HepG2 (cell line): Measurements from ENCODE around the gene LZTR1. TPM values are rescaled to one million over a fixed set of nuclear protein-coding genes. Genes with fewer than 3 reads are reported as not detected.
A peak's percentile ranks its signal among the peaks of the same experiment; 100 is the strongest.

Source experiments
- ATAC-seq: fragments of 200-7000 bp; cut with Tn5 transposase; 3 replicates; pipeline ENCODE4 v1.9.1; 2020; ENCODE audit warnings: mild to moderate bottlenecking, moderate library complexity
- BruUV-seq: library from RNA; stranded (reverse); fragments of 400-500 nt; replicated peaks from 2 replicates; lab custom pipeline; 2021; lab: Mats Ljungman, UMichigan
- CTCF ChIA-PET: fragments of 300-600 bp; formaldehyde crosslinking; extraction: SDS; loops from one replicate; lab custom pipeline; 2021; ENCODE audit warnings: low total read pairs, inconsistent platforms, low intra/inter-chr PET ratio; lab: Yijun Ruan, JAX
- POLR2A ChIA-PET: fragments of 350-600 bp; sonication (Branson Sonifier 250); formaldehyde crosslinking; loops from one replicate; lab custom pipeline; 2020; ENCODE audit warnings: antibody characterized with exemption, inconsistent platforms; lab: Yijun Ruan, JAX
- DNase-seq: peaks from one replicate; pipeline ENCODE4 v3.0.0-alpha.2; 2015; ENCODE audit warnings: low spot score
- FAIRE-seq: peaks from 3 replicates; lab custom pipeline; 2011; peaks lifted over from hg19 to GRCh38; lab: Jason Lieb, UNC
- H2AFZ ChIP-seq: one replicate; pipeline ENCODE4 v1.6.1; 2011; ENCODE audit warnings: low read length, inconsistent platforms
- H3K27ac ChIP-seq: fragments of 300-600 bp; 3 replicates; pipeline ENCODE4 v1.8.0; 2011; ENCODE audit warnings: mixed run types, mild to moderate bottlenecking, mixed read lengths, low read length, inconsistent platforms; ENCODE audit not compliant: insufficient read depth; ENCODE audit errors: extremely low read length
- H3K27me3 ChIP-seq, 2 experiments: fragments of 200-600 bp in 1 of 2; 2 replicates in 1 of 2; 3 replicates in 1 of 2; pipeline versions ENCODE4 v1.6.0 to v1.8.0; 2011; ENCODE audit warnings: low read length in 2 of 2, mild to moderate bottlenecking in 2 of 2, moderate library complexity in 2 of 2, inconsistent platforms in 1 of 2; ENCODE audit not compliant: insufficient read depth in 2 of 2, control insufficient read depth in 1 of 2
- H3K36me3 ChIP-seq, 2 experiments: fragments of 200-600 bp in 1 of 2; replicated peaks in 1 of 2; 2 replicates in 1 of 2; 3 replicates in 1 of 2; pipeline versions ENCODE4 v1.5.1 to v1.8.0; 2011; ENCODE audit warnings: low read length in 2 of 2, inconsistent platforms in 1 of 2; ENCODE audit not compliant: insufficient read depth in 2 of 2, control insufficient read depth in 1 of 2
- H3K4me1 ChIP-seq: 2 replicates; pipeline ENCODE4 v1.5.1; 2012; ENCODE audit warnings: low read length, inconsistent platforms; ENCODE audit not compliant: insufficient read depth
- H3K4me2 ChIP-seq: 2 replicates; pipeline ENCODE4 v1.6.0; 2011; ENCODE audit warnings: low read depth, low read length, inconsistent platforms
- H3K4me3 ChIP-seq, 3 experiments: fragments of 200-600 bp in 1 of 3; sonication (generic), shearing (Covaris generic) in 1 of 3; replicated peaks in 1 of 3; 2 replicates each; pipeline ENCODE4 v1.5.1; 2011 to 2016; ENCODE audit warnings: low read length in 3 of 3, inconsistent platforms in 2 of 3, low read depth in 2 of 3, mild to moderate bottlenecking in 2 of 3, control low read depth in 1 of 3, mixed read lengths in 1 of 3; ENCODE audit not compliant: insufficient read depth in 1 of 3
- H3K79me2 ChIP-seq: one replicate; pipeline ENCODE4 v1.6.1; 2011; ENCODE audit warnings: low read length, inconsistent platforms; ENCODE audit not compliant: insufficient read depth
- H3K9ac ChIP-seq: 2 replicates; pipeline ENCODE4 v1.6.0; 2011; ENCODE audit warnings: mild to moderate bottlenecking, low read depth, low read length, inconsistent platforms; ENCODE audit not compliant: insufficient read depth
- H3K9me3 ChIP-seq: 2 replicates; pipeline ENCODE4 v1.5.1; 2012; ENCODE audit warnings: mild to moderate bottlenecking, low read length
- H4K20me1 ChIP-seq: 2 replicates; pipeline ENCODE4 v1.6.0; 2011; ENCODE audit warnings: inconsistent platforms, mild to moderate bottlenecking, low read length, moderate library complexity; ENCODE audit not compliant: insufficient read depth
- GFI1 ChIP-seq: sonication (generic); formaldehyde crosslinking; IDR thresholded peaks from 2 replicates; pipeline ENCODE4 v1.5.0; 2020; ENCODE audit warnings: missing genetic modification reagents, mild to moderate bottlenecking, borderline replicate concordance
- JUND ChIP-seq: sonication (generic); formaldehyde crosslinking; IDR thresholded peaks from 2 replicates; pipeline ENCODE4 v1.8.0; 2022; ENCODE audit warnings: mild to moderate bottlenecking, missing genetic modification reagents
- KLF13 ChIP-seq: sonication (generic); formaldehyde crosslinking; IDR thresholded peaks from 2 replicates; pipeline ENCODE4 v1.4.0; 2020; ENCODE audit warnings: mild to moderate bottlenecking, missing genetic modification reagents
- KMT2B ChIP-seq: IDR thresholded peaks from 2 replicates; pipeline ENCODE4 v1.6.1; 2016; ENCODE audit warnings: missing genetic modification reagents, missing compliant biosample characterization
- NFKBIZ ChIP-seq: IDR thresholded peaks from 2 replicates; pipeline ENCODE4 v1.6.1; 2018; ENCODE audit warnings: missing genetic modification reagents, missing compliant biosample characterization
- PAXIP1 ChIP-seq: sonication (generic); formaldehyde crosslinking; conservative IDR thresholded peaks from 2 replicates; pipeline ENCODE4 v1.4.0; 2020; ENCODE audit warnings: mild to moderate bottlenecking, missing genetic modification reagents, moderate library complexity
- PHF20 ChIP-seq: sonication (generic); formaldehyde crosslinking; IDR thresholded peaks from 2 replicates; pipeline ENCODE4 v1.5.0; 2020; ENCODE audit warnings: mild to moderate bottlenecking, missing genetic modification reagents
- REL ChIP-seq: sonication (generic); formaldehyde crosslinking; conservative IDR thresholded peaks from 2 replicates; pipeline ENCODE4 v1.8.0; 2022; ENCODE audit warnings: mild to moderate bottlenecking, missing genetic modification reagents, moderate library complexity
- SKI ChIP-seq: fragments of 450-650 bp; IDR thresholded peaks from one replicate; pipeline ENCODE4 v1.6.1; 2018; ENCODE audit warnings: mild to moderate bottlenecking; ENCODE audit not compliant: partially characterized antibody
- YY1 ChIP-seq: IDR thresholded peaks from 2 replicates; pipeline ENCODE4 v1.6.1; 2011; ENCODE audit warnings: low read length, low read depth, moderate library complexity, mild to moderate bottlenecking; ENCODE audit not compliant: insufficient read depth, insufficient replicate concordance
- ZFP62 ChIP-seq: sonication (generic); formaldehyde crosslinking; IDR thresholded peaks from 2 replicates; pipeline ENCODE4 v1.4.0; 2020; ENCODE audit warnings: missing genetic modification reagents
- ZMAT3 ChIP-seq: sonication (generic); formaldehyde crosslinking; conservative IDR thresholded peaks from 2 replicates; pipeline ENCODE4 v1.7.0; 2021; ENCODE audit warnings: missing genetic modification reagents
- ZMYM2 ChIP-seq: sonication (generic); formaldehyde crosslinking; IDR thresholded peaks from 2 replicates; pipeline ENCODE4 v1.8.0; 2022; ENCODE audit warnings: mild to moderate bottlenecking, missing genetic modification reagents
- ZNF292 ChIP-seq: sonication (generic); formaldehyde crosslinking; IDR thresholded peaks from 2 replicates; pipeline ENCODE4 v1.8.1; 2022; ENCODE audit warnings: mild to moderate bottlenecking, low read depth, missing genetic modification reagents, borderline replicate concordance
- ZNF484 ChIP-seq: sonication (generic); formaldehyde crosslinking; IDR thresholded peaks from 2 replicates; pipeline ENCODE4 v1.5.1; 2020; ENCODE audit warnings: mild to moderate bottlenecking, low read depth, missing genetic modification reagents, borderline replicate concordance
- ZNF619 ChIP-seq: sonication (generic); formaldehyde crosslinking; IDR thresholded peaks from 2 replicates; pipeline ENCODE4 v1.4.0; 2020; ENCODE audit warnings: mild to moderate bottlenecking, missing genetic modification reagents
- ZNF746 ChIP-seq: sonication (generic); formaldehyde crosslinking; IDR thresholded peaks from 2 replicates; pipeline ENCODE4 v1.8.0; 2022; ENCODE audit warnings: mild to moderate bottlenecking, missing genetic modification reagents
- ZNF775 ChIP-seq: sonication (generic); formaldehyde crosslinking; IDR thresholded peaks from 2 replicates; pipeline ENCODE4 v1.4.0; 2020; ENCODE audit warnings: missing genetic modification reagents, mild to moderate bottlenecking, moderate library complexity, borderline replicate concordance
- ZSCAN30 ChIP-seq: sonication (generic); formaldehyde crosslinking; IDR thresholded peaks from 2 replicates; pipeline ENCODE4 v1.5.0; 2020; ENCODE audit warnings: mild to moderate bottlenecking, missing genetic modification reagents
- WGBS: methylation state at CpG from one replicate; pipeline ENCODE4 v1.1.6; 2017; ENCODE audit warnings: low lambda C conversion rate; 5-methylcytosine and 5-hydroxymethylcytosine counted together
- in situ Hi-C: cut with HindIII; loops from 2 replicates; pipeline ENCODE4 v1.10.0; 2017; ENCODE audit warnings: low pct_unique_long_range_greater_than_20kb; ENCODE audit not compliant: extremely low pct_ligation_motif_present
- intact Hi-C: fragments of 100-400 bp; cut with micrococcal nuclease; formaldehyde crosslinking; loops from one replicate; pipeline ENCODE4 v1.10.0; 2022; ENCODE audit not compliant: unreplicated experiment
- polyA plus RNA-seq, 8 experiments: library from polyadenylated mRNA; depleted of rRNA in 3 of 8; stranded (reverse) in 7 of 8; unstranded in 1 of 8; fragments of >200 nt; fragmentation: Illumina TruSeq in 4 of 8; extraction: Trizol in 4 of 8; gene quantifications; 2 replicates each; pipeline versions ENCODE4 v1.2.1 to v1.2.3, GENCODE V29; 2011 to 2016; ENCODE audit warnings: low read depth in 4 of 8, missing spikeins in 1 of 8, mixed read lengths in 1 of 8; ENCODE audit not compliant: insufficient read depth in 1 of 8
- total RNA-seq, 5 experiments: library from RNA; depleted of rRNA; stranded (reverse); fragments of >200 nt; fragmentation: Illumina TruSeq; extraction: Trizol; gene quantifications; 2 replicates each; pipeline ENCODE4 v1.2.3, GENCODE V29; 2016; ENCODE audit warnings: low read depth in 1 of 5

Gene LZTR1
- total and polyA plus RNA-seq, 2 of the 13 experiments (the other 11 are each of a cell fraction or from before 2014, with no cell fraction given) = 21.8 to 22.4 TPM

- in situ Hi-C loops (no loop called here), intact Hi-C loops (loop anchor here (2.0 kb wide), 1 partner anchor 39 kb away; no protein-coding TSS in a partner anchor)
- Histone ChIP-seq H3K4me3 (peak within 1 kb of the TSS; percentile 70 to 89 (median 86)), H2AFZ (no peak within 1 kb of the TSS), H3K9ac (peak within 1 kb of the TSS; percentile 84), H3K27ac (peak within 1 kb of the TSS; percentile 94), H3K79me2 (peaks cover 18% of the 10 kb centered on the region), H3K4me1 (peaks cover 30% of the 10 kb centered on the region), H3K4me2 (peak within 1 kb of the TSS; percentile 95), H3K9me3 (no peaks in the 10 kb centered on the region), H3K27me3 (no peaks in the 10 kb centered on the region), H3K36me3 (peaks cover 8 to 26% of the 10 kb centered on the region in 2 experiments; a peak in 4 of 5 replicates), H4K20me1 (0 out of 2 replicates have a peak, but pooled peaks cover 2% of the 10 kb centered on the region)
- 1% methylated on average over 51 of the region's 83 CpGs for WGBS
- DNase-seq (peak; percentile 90), FAIRE-seq (peak; percentile 28), ATAC-seq (peak; percentile 92)
- BruUV-seq = TSS peak; percentile 84
- CTCF ChIA-PET = no interaction called here
- POLR2A ChIA-PET = interaction anchor here (0.7 to 3.4 kb wide), 11 partner anchors 11 to 224 kb away, joined by 3 to 45 read pairs (median 8); partner anchors contain the start of genes CRKL, LZTR1 and P2RX6
- TF ChIP-seq KLF13 (CRISPR knock-in tag) (no peak; the same call in 1 of the 2 replicates), ZFP62 (CRISPR knock-in tag) (no peak), PAXIP1 (CRISPR knock-in tag) (peak; percentile 36; the same call in 1 of the 2 replicates), GFI1 (CRISPR knock-in tag) (no peak; the same call in 1 of the 2 replicates), REL (CRISPR knock-in tag) (peak; percentile 70; the same call in 1 of the 2 replicates), KMT2B (CRISPR knock-in tag) (peak; percentile 73), ZNF619 (CRISPR knock-in tag) (no peak), ZNF746 (peak; percentile 76), NFKBIZ (CRISPR knock-in tag) (0 out of 2 replicates have a peak, but pooled peaks have one; percentile 26), SKI (peak; percentile 9), YY1 (peak; percentile 88), JUND (peak; percentile 61; the same call in 1 of the 2 replicates), PHF20 (CRISPR knock-in tag) (peak; percentile 86), ZNF484 (no peak), ZSCAN30 (CRISPR knock-in tag) (peak; percentile 93), ZMYM2 (CRISPR knock-in tag) (no peak), ZNF775 (CRISPR knock-in tag) (no peak), ZMAT3 (CRISPR knock-in tag) (peak; percentile 71; the same call in 1 of the 2 replicates), ZNF292 (CRISPR knock-in tag) (peak; percentile 67)
Measured at GRCh38 chr22:21001601-21002325, 19.7 kb downstream of the LZTR1 start, which contains the start of gene THAP7. TSS of gene THAP7 (minus strand) at chr22:21002118. CDS start at chr22:21001911, 207 bp downstream.
